Stomach (tissue), 9 donors: ENCODE results near the gene SFMBT1. TPM values are rescaled to one million over a fixed set of nuclear protein-coding genes. Genes with fewer than 3 reads are reported as not detected.

Experiments
- DNase-seq, 2 donors: peaks; one replicate each; pipeline versions ENCODE4 v3.0.0 to v3.0.0-alpha.2; 2013 to 2019
- H3K27ac ChIP-seq, 5 donors: fragments of 200-600 bp in 4 of 5; sonication (generic) in 4 of 5; one replicate each; pipeline ENCODE4 v1.5.1; 2013 to 2019; ENCODE audit warnings: mild to moderate bottlenecking in 1 of 5, moderate library complexity in 1 of 5
- H3K27me3 ChIP-seq, 3 donors: fragments of 200-600 bp; sonication (generic); one replicate each; pipeline ENCODE4 v1.5.1; 2017 to 2019; ENCODE audit warnings: mixed run types in 1 of 3
- H3K36me3 ChIP-seq, 4 donors: fragments of 200-600 bp; sonication (generic); 1 replicate in 3 of 4; 2 replicates in 1 of 4; pipeline ENCODE4 v1.5.1; 2016 to 2019
- H3K4me1 ChIP-seq, 4 donors: fragments of 200-600 bp; sonication (generic); one replicate each; pipeline ENCODE4 v1.5.1; 2016 to 2019
- H3K4me3 ChIP-seq, 4 donors: fragments of 200-600 bp; sonication (generic) in 3 of 4; one replicate each; pipeline ENCODE4 v1.5.1; 2016 to 2019; ENCODE audit warnings: mild to moderate bottlenecking in 1 of 4
- H3K9me3 ChIP-seq, 4 donors: fragments of 200-600 bp; sonication (generic); one replicate each; pipeline ENCODE4 v1.5.1; 2016 to 2019
- CTCF ChIP-seq, 7 experiments: fragments of 450-650 bp in 4 of 7; fragments of 200-600 bp in 3 of 7; sonication (generic) in 3 of 7; IDR thresholded peaks; one replicate each; pipeline ENCODE4 v1.5.1; 2016 to 2019; ENCODE audit warnings: antibody characterized with exemption in 7 of 7, control low read depth in 2 of 7, mild to moderate bottlenecking in 1 of 7
- EP300 ChIP-seq: sonication (generic); formaldehyde crosslinking; IDR thresholded peaks from one replicate; pipeline ENCODE4 v1.6.1; 2017; ENCODE audit warnings: antibody characterized with exemption
- POLR2A ChIP-seq, 4 donors: fragments of 450-650 bp; IDR thresholded peaks; one replicate each; pipeline ENCODE4 v1.6.1; 2016; ENCODE audit warnings: antibody characterized with exemption in 4 of 4, control low read depth in 2 of 4, mild to moderate bottlenecking in 1 of 4, moderate library complexity in 1 of 4
- POLR2AphosphoS5 ChIP-seq, 3 donors: sonication (generic); formaldehyde crosslinking; IDR thresholded peaks; one replicate each; pipeline ENCODE4 v1.6.1; 2016; ENCODE audit warnings: antibody characterized with exemption in 3 of 3
- WGBS, 5 donors: extraction: QIAGEN DNeasy Blood & Tissue Kit in 3 of 5; methylation state at CpG; one replicate each; pipeline versions ENCODE4 v1.1.5 to v1.1.7; 2013 to 2018; 5-methylcytosine and 5-hydroxymethylcytosine counted together
- intact Hi-C: fragments of 100-400 bp; cut with DNase I; formaldehyde crosslinking; loops from one replicate; pipeline ENCODE4 v1.15.1; 2023; ENCODE audit warnings: low total_unique reads
- polyA plus RNA-seq, 3 donors: library from polyadenylated mRNA; stranded (reverse); fragments of 200-250 nt; gene quantifications; one replicate each; pipeline ENCODE4 v1.2.3, GENCODE V29; 2013
- total RNA-seq, 5 donors: library from RNA; depleted of rRNA; stranded (reverse); fragments of >200 nt; gene quantifications; one replicate each; pipeline versions ENCODE4 v1.1.0 to v1.2.3, GENCODE V29; 2014 to 2016
- donor health status: healthy with polysubstance abuse.
- donor health status: Bipolar disorder and iron deficiency.
- donor health status: healthy.

The SFMBT1 gene
- total and polyA plus RNA-seq, 8 donors = 2.7 to 29.4 (median 6.5) TPM

- TF ChIP-seq POLR2AphosphoS5 (IDR thresholded peaks at IDR 0.05) (no peak), POLR2A (IDR thresholded peaks at IDR 0.05) (no peak), CTCF (IDR thresholded peaks at IDR 0.05) (no peak), EP300 (no peak)
- intact Hi-C loops = no loop called here
- Histone ChIP-seq H3K4me1 (peaks cover 5 to 34% (median 17%) of the 10 kb centered on the region in 4 donors), H3K4me3 (no peak overlapping the region), H3K27me3 (no peaks in the 10 kb centered on the region), H3K27ac (no peak overlapping the region), H3K36me3 (no peaks in the 10 kb centered on the region), H3K9me3 (no peaks in the 10 kb centered on the region)
- no peak for DNase-seq
These were observed 13.3 kb downstream of the SFMBT1 start for GRCh38 chr3:53032609-53033008.

DNA sequence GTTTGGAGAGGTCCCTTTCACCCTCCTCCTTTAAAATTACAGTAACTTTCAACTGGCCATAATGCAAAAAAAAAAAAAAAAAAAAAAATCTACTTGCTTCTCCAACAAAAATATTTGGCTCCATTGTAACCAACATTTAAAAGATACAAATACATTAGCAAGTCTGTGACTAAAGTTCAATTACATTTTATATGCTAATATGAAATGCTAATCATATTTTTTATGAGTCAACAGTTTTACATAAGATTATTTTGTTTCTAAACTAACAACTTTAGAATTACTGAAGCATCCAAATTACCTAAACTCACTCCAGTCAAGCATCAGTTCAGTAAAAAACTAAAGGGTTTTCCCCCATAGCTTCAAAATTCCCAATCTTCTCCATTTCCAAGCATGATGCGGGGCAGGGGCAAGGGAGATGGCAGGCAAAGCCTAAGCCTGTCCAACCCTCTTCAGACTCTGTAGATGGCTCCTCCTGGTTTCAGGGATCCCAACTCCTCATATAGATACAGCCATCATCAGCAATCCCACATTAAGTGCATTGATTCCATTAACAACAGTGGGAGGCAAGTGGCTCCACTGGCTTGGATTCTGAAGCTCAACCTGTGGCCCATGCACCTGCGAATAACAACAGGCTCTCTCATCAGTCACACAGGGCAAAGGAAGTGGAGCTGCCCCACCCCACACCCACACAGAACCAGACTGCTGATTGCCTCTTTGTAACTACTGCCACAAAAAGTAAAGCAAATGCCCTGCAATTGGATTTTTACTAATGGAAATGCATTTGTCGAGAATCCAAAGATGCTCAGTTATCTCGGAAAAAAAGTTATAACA, 15.0 kb downstream of the SFMBT1 start:
- DNase-seq = peak in 1 of 2 donors; percentile 51
- H3K9me3 ChIP-seq = no peaks in the 10 kb centered on the region

GRCh38 chr3:53028641-53029040, 17.2 kb downstream of the SFMBT1 start:
- intact Hi-C loops = no loop called here
- H3K27me3 ChIP-seq = no peaks in the 10 kb centered on the region
- H3K27ac ChIP-seq = no peak overlapping the region
- WGBS, 5 donors = 85 to 92% (median 89%) methylated on average over 7 of the region's 7 CpGs
- no peak for DNase-seq
- TF ChIP-seq POLR2AphosphoS5 (IDR thresholded peaks at IDR 0.05) (no peak), POLR2A (IDR thresholded peaks at IDR 0.05) (no peak), EP300 (no peak), CTCF (IDR thresholded peaks at IDR 0.05) (no peak)
- H3K4me3 ChIP-seq = no peak overlapping the region
- H3K9me3 ChIP-seq = no peaks in the 10 kb centered on the region
- H3K36me3 ChIP-seq = no peaks in the 10 kb centered on the region
- H3K4me1 ChIP-seq = peaks cover 5 to 36% (median 8%) of the 10 kb centered on the region in 4 donors

More for the DNA sequence above, 15.0 kb downstream of the SFMBT1 start:
- Histone ChIP-seq H3K4me3 (no peak overlapping the region), H3K4me1 (peaks cover 5 to 42% (median 14%) of the 10 kb centered on the region in 4 donors), H3K27ac (no peak overlapping the region), H3K36me3 (no peaks in the 10 kb centered on the region), H3K27me3 (no peaks in the 10 kb centered on the region)
- no peak for TF ChIP-seq POLR2AphosphoS5 (IDR thresholded peaks at IDR 0.05)
- no peak for TF ChIP-seq POLR2A (IDR thresholded peaks at IDR 0.05)
- TF ChIP-seq EP300 = no peak
- TF ChIP-seq CTCF (IDR thresholded peaks at IDR 0.05) = no peak
- intact Hi-C loops = no loop called here
- WGBS, 5 donors = 62 to 88% (median 66%) methylated on average over 4 of the region's 4 CpGs

DNA sequence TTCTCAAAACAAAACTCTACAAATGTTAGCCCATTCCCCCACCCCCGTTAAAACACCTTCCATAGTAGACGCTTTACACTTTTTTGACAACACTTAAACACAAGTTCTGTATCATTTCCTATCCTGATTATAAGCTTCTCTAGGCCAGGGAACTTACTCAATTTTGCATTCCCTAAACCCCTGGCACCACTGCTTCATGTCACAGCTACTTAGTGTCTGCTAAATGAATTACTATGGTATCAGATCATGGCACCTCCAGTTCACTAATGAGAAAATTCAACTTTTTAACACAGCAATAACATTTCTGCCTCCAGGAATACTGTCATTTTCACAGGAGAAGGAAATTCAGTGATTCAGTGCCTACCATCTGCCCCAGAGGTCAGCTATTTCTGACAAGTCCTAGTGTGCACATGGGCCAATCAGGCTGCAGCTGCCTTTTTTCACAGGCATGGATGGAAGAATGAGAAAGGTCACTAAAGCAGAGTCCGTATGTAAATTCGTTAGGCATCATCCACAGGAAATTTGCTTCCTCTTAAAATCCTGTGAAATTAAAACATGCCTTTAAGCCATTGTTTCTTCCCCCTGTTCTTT, 18.5 kb downstream of the SFMBT1 start:
- Histone ChIP-seq H3K27ac (no peak overlapping the region), H3K27me3 (no peaks in the 10 kb centered on the region), H3K36me3 (no peaks in the 10 kb centered on the region), H3K4me3 (no peak overlapping the region), H3K4me1 (peaks cover 5 to 43% (median 8%) of the 10 kb centered on the region in 4 donors), H3K9me3 (no peaks in the 10 kb centered on the region)
- TF ChIP-seq POLR2A (IDR thresholded peaks at IDR 0.05) (no peak), CTCF (IDR thresholded peaks at IDR 0.05) (no peak), EP300 (no peak), POLR2AphosphoS5 (IDR thresholded peaks at IDR 0.05) (no peak)
- intact Hi-C loops = no loop called here
- WGBS, 5 donors = 80 to 87% (median 83%) methylated on average over 4 of the region's 4 CpGs
- DNase-seq = no peak
